HG03097 (cell line): ENCODE results near the gene WASHC4.
A peak's percentile ranks its signal among the peaks of the same experiment; 100 is the strongest.
"Not testable (repeated sequence)": the region's sequence is repeated elsewhere in the genome, so short reads cannot be mapped to it uniquely, and the experiment has no call there.

ENCODE experiments used
- ATAC-seq: cut with Tn5 transposase; IDR thresholded peaks from one replicate; pipeline ENCODE4 v1.9.1; 2021; ENCODE audit not compliant: unreplicated experiment, low FRiP score

Gene WASHC4

DNA sequence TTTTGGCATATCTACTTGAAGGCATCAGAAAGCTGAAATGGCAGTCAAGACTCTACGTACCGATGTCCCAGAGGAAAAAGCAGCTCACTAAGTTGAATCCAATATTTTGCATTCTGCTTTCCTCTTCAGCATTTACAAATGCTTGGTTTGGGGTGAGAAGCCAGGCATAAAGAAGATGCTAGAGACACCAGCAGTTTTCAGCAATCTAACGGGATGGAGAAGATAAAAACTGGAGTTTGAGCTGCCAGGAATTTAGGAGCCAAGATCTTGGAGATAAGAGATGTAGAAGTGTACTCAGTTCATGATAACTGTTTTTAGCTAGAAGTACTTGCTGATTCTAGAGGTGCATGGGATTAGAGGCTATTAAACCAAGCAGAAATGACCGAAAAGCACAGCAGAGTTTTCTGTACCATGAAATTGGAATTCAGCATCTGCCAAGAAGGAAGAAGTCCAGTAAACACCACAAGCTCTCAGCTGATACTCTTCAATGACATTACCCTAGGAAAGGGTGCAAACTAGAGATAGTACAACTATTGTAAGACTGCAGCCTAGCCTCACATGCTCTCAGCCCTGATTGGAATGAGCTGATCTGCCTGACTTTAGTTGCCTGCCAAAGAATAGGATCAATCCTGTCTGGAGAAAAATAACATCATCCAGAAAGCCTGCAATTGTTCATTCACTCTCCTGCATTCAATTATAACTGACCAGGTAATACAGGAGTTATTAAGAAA is 15.9 kb upstream of the WASHC4 start:
- no peak for ATAC-seq

DNA sequence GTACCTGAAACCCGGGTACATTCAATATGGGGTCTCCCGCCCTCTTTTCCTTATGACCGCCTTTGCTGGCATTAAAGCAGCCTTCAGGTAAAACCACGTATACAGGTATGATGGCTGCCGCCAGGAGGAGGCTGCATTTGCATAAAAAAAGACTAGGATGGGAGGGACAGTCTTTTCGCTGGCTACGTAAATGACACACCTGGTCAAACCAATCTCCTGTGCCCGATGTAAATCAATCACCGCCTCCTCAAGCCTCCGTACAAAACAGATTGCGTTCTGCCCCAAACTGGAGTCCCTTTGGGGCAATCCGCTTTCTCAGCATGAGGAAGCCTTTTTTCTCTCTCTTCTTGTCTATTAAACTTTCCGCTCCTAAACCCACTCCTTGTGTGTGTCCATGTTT is 15.2 kb upstream of the WASHC4 start:
- ATAC-seq, result no peak

DNA sequence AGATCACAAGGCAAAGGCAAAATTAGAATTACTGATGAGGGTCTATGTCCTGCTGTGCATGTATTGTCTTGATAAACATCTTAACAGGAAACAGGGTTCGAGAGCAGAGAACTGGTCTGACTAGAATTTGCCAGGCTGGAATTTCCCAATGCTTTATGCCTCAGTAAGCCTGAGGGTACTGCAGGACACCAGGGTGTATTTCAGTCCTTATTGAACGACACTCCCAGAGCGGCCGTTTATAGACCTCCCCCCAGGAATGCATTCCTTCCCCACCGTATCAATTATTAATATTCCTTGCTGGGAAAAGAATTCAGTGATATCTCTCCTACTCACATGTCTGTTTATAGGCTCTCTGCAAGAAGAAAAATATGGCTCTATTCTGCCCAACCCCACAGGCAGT is 12.2 kb upstream of the WASHC4 start:
- not testable (repeated sequence) for ATAC-seq

DNA sequence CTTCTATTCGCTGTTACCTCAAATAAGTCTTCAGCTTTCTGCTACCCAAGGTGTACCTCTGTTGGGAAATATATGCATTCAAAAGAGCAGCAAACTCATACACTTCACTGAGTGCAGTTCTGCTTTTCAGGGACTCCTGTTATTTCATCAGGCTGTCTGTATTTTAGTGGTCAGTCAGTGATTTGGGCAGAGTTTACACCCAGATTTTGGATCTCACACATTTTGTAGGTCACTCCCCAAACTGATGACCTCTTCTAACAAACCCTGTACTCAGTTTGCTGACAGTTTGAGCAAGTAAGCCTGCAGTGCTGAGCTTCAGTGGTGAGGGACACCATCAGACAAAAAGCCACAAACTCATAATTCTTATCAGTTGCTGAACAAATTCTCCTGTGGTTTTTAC is 8.2 kb upstream of the WASHC4 start:
- no peak for ATAC-seq

DNA sequence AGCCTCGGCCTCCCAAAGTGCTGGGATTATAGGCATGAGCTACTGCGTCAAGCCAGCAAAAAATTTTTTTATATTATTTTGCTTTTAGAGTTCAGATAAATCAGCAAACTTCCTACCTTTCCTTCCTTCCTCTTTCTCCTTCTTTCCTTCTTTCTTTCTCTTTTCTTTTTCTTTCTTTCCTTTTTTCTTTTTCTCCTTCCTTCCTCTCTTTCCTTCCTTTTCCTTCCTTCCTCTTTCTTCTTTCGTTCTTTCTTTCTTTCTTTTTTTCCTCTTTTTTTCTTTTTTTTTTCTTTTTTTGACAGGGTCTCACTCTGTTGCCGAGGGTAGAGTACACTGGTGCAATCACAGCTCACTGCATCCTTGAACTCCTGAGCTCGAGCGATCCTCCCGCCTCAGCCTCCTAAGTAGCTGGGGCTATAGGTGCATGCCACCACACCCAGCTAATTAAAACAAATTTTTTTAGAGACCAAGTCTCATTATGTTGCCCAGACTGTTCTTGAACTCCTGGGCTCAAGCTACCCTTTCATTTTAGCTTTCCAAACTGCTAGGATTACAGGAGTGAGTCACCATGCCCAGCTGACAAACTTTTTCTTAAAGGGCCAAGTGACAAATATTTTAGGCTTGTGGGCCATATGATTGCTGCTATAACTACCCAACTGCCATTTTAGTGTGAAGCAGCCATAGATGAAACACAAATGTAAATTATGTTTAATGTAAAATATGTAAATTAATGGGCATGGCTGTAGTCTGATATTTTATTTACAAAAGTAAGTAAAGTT is 7.1 kb upstream of the WASHC4 start:
- ATAC-seq, result no peak

DNA sequence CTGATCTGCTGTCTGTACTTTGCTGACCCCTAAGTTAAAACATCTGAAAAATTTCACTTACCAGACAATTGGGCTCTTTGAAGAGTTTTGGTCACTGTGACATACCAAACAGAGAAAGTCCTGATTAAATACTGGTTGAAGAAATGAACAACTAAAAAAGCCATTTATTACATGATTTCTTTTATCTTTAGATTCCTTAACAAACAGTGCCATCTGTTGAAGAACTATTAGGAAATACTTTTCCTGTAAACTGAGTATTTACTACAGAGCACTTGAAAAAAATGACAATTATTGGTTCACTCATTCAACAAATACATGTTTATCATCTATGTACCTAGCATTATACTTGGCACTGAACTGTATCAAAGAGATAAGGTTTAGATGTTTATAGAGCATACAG is 6.5 kb upstream of the WASHC4 start:
- no peak for ATAC-seq

DNA sequence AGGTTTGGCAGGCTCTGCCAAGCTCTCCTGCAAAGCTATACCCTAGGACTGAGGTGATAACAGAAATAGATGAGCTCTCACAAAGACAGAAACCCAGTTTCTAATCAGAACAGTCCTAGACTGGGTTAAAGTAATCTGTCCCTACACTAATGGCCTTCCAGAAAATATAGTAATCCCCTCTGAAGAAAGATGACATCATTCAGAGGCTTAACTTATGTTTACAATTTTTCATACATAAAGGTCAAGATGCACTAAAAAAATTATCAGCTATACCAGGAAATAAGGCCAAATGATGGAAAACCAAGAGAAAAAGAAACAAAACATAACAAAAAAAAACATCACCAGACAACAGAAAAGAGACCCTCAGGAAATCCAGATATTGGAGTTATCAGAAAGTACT is 4.9 kb upstream of the WASHC4 start:
- no peak for ATAC-seq

DNA sequence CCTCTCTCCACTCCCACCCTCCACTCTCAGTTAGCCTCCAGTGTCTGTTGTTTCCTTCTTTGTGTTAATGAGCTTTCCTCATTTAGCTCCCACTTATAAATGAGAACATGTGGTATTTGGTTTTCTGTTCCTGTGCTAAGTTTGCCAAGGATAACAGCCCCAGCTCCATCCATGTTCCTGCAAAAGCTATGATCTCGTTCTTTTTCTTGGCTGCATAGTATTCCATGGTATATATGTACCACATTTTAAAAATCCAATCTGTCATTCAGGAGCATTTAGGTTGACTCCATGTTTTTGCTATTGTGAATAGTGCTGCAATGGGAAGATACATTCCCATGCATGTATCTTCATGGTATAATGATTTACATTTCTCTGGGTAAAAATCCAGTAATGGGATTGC is 2.8 kb upstream of the WASHC4 start:
- ATAC-seq, result no peak

DNA sequence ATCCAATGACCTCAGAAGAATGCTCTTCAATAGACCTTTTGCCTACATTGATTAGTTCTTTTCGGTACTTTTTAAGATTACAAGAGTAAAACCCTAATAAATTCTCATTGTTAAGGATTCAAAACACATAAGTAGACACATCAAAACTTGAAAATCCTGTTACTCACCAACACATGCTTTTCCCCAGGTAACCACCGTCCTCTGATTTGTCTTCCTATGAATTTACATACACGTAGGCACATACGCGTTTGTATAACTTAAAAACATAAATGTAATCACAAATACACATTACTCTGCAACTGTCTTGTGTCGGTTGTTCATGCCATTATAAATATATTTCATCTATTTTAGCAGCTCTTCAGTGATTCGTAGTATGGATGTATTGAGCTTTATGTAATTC is 910 bp upstream of the WASHC4 start:
- ATAC-seq, result no peak

DNA sequence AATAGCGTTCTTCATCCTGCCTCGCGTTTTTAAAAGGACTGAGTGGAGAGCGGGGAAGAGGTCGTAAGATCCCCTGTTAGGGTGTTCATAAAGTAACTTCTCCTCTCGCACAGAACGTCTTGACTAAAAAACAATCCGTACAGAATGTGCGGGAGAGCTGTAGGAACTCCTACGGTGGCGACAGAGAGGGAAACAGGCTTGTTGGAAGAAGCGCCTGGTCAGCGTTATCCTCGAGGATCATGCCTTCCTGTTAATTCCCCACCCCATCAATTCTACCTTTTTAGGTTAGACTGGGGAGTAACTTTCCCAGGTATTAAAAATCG is 399 bp upstream of the WASHC4 start:
- peak; percentile 18 for ATAC-seq

DNA sequence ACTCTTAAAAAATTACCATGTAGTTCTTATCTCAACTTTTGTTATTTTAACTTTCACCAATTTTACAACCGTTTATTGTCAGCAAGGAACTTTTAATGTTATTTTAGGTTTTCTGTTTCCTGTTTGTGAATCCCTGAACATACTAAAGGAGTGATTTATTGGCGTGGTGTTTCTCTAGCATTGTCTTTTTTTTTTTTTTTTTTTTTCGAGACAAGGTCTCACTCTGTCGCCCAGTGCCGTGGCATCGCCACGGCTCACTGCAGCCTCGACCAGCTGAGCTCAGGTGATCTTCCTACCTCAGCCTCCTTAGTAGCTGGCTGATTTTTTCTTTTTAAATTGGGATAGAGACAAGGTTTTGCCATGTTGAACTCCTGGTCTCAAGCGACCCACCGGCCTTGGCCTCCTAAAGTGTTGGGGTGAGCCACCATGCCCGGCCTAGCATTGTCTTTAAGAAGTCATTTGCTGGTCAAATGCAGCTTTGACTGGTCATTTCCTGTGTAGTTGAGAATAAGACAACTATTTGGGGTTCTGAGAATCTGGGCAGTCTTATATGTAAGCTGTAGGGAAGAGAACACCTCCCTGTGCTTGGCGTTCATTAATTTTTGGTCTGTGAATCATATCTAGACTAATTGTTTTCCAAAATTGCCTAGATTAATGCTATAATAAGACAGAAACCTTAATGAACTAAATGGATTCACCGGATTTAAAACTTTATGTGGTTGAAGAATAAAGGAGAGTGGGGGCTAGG is 2.1 kb downstream of the WASHC4 start:
- ATAC-seq, result no peak

DNA sequence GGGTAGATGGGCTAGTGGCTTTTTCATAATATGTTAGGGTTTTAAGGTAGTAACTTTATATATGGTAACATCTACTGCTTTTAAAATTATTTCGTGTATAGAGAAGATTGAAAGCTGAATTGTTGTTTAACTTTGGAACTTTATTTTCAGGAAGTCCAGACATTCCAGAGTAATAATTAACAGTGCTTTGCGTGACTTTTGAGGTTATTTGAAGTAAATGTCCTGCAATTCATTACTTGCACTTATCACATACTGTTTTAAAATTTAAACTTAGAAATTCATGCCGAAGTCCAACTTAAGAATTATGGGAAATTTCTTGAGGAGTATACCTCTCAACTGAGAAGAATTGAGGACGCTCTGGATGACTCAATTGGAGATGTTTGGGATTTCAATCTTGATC is 3.3 kb downstream of the WASHC4 start:
- no peak for ATAC-seq

DNA sequence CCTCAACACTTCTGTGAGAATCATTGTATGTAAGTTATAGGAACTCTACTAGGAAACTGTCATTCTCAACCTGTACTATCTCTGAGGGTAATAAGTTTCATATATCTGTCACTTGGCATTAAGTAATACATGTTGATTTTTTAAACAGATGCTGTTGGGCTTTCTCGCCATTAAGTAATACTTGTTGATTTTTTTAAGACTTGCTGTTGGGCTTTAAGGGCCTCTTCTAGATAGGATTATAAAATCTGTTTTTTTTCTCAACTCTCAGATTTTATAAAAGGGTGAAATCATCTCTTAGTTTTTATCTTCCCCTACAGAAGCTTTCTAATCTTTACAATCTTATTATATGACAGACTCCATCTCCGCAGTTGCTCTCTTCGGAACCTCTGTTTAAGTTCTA is 5.6 kb downstream of the WASHC4 start:
- ATAC-seq, result no peak

DNA sequence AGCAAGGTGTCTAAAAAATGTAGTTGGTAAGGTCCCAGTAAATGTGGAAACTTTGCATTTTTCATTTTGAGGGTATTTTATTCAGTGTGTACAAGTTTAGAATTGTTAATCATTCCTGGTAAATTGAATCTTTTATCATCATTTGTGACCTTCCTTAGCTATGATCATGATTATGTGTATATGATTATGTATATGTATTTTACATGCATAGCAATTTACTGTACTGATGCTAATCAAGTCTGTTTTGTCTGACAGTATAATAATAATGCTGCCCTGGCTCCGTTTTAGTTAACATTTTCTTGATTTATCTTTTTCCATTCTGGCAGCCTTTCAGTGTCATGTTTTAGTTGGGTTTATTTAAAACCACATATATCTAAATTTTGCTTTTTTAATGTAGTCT is 9.4 kb downstream of the WASHC4 start:
- no peak for ATAC-seq

DNA sequence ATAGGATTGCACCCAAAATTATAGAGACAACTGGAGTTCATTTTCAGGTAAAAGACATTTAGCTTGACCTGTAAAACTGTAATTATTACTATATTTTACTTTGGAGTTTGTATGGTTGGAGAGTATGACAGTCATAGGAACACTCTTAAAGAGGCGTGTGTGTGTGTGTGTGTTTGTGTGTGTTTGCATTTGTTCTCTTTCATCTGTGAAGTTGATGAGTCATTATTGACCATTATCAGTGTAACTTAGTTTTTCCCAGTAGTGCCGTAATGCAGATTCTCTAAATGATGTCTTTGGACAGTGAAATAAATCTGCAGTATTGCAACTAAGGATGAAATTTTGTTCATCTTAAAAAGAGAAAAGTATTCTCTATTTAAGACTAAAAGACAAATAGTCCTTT is 13.0 kb downstream of the WASHC4 start:
- no peak for ATAC-seq

DNA sequence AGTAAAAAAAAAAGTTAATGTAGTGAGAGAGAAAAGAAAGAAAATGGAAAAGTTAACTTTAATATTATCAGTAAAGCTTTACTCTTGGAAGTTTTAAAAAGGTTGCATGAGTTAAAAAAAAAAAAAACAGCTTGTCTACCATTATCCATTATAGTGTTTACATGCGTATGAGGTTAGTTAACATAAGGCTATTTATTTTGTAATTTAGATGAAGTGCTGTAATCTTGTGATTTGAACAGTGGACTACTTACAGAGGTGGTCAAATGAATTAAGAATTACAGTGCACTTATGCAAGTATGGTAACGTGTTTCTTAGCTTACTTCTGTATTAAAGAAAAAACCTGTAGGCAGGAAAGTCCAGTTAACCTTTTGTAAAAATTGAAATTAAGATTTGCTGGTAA is 30.7 kb downstream of the WASHC4 start:
- ATAC-seq, result no peak

DNA sequence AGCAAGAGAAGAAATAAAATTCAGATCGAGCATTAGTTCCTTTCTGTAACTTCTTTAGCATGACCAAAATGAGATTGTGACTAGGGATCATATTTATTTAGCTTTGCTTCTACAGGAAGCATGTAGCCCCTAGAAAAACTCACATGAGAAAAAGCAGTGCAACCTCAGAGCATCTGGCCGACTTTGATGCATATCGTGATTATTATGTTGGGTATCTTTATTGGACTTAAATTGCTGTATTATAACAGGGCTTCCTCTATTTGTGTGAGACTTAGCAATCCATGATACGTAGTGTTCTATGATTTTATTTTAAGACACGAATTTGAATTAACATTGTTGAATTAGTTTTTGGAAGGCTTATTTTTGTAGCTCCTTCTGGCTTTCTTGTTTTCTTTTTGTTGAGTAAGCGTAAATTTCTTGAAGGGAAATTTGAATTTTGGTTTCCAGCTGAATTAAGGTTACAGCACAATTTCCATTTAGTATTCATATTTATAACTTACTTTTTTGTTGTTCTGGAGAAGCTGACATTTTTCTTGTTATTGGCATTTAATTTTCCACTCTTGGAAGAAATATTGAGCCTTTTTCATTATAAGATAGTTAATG is 33.9 kb downstream of the WASHC4 start:
- no peak for ATAC-seq

DNA sequence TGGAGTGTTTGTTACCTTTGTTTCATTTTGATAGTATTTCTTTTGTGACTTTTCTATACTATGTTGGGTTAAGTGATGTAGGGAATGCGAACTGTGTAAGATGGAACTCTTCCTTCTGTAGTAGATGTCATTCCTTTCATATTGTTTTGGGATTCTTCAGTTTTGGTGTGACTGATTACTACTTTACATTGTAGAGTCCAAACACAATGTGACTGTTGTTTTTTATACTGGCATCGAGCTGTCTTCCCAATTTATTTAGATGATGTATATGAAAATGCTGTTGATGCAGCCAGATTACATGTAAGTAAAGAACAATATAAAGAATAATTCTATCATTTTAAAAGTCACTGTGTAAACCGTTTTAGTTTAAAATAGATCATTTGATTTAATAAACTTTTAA is 34.7 kb downstream of the WASHC4 start:
- ATAC-seq, result no peak

DNA sequence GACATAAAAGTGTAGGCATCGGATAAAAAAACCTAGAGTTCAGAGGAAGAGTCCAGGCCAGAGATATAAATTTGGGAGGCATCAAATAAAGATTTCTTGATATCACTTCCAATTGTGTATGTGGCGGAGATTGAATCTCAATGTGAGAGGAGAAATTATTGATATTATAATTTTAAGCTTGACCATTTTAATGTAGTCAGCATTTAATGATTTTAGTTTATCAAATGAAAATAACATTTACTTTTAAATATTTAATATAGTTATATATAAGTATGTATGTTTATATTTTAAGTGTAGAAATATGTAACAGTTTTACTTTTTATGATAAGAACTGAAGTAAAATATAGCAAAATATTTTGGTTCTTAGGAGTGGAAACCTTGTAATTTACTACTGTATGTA is 48.7 kb downstream of the WASHC4 start:
- ATAC-seq, result no peak

DNA sequence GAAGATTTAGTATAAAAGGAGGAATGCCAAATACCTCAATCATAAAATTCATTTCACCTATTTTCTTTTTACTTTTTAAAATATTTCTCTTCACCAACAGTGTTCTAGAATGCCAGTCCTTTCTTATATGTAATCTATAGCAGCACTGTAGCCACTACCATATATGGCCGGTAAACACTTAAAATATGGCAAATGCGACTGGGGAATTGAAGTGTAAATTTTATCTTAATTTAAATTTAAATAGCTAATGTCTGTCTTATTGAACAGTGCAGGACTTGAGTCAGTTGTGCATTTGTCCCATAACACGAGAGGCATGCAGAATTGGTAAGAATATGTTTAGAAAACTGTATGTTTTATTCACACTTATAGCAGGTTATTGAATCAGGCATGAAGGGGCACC is 50.1 kb downstream of the WASHC4 start:
- no peak for ATAC-seq

DNA sequence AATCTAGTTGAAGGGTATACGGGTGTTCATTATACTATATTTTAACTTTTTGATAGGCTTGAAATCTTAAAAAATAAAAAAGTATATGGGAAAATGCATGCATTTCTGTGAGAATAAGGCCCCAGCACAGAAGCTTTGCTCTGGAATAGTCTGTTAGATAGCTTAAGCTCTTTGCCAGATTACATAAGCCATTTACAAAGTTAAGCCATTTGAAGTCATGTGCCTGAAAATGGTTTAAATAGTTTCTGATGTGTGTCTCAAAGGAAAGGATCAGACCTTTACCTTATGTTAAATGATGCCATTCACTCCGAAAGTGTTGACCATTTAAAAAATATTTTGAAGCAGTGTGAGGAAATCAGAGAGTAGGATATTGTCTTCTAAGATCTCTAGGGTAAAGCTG is 51.3 kb downstream of the WASHC4 start:
- no peak for ATAC-seq
